ENCODE results near the gene CUBN.

CUBN gene

DNA sequence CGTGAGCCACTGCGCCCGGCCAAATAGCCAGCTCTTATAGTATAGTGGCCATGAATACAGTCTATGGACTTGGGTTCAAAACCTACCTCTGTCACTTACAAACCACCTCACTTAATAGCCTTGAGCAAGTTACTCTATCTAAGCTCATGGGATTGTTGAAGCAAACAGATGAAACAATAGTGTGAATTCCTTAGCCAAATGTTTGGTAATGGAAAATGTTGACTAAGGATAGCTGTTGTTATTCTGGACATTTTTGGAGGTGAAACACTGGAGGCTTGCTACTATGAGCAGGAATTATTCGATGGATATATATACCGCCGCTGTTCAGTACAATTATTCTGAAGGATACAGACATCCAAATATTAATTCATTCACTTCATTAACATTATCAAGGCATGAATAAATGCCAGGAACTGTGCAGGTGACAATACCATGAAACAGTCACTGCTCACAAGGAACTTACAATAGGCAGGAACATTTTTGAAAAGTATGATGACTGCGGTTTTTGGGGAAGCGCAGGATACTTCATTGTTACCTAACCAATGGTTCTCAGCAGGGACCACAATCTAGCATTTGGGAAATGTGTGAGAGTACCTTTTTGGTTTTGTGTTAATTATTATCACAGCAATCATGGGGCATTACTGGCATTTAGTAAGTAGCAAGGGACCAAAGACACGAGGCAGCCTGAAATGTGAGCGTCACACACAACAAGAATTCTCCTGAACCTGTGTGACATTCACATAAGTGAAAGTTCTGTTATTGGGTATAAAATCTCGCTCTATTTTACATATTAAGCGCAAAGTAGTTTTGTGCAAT lies 55.7 kb downstream of the CUBN start:
- DNase-seq (ENCODE audit: low read depth in 2 of 2), result no peak

DNA sequence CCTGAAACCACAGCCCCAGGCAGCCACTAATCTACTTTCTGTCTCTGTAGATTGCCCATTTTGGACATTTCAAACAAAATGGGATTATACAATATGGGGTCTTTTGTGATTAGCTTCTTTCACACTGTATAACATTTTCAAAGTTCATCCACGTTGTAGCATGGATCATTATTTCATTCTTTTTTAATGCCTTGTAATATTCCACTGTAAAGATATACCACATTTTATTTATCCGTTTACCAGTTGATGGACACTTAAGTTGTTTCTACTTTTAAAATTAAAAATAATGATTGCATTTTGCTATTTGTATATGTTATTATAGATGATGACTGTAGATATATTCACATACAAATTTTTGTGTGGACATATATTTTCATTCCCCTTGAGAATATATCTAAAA lies 60.7 kb downstream of the CUBN start:
- DNase-seq (ENCODE audit: low read depth in 2 of 2), result no peak

DNA sequence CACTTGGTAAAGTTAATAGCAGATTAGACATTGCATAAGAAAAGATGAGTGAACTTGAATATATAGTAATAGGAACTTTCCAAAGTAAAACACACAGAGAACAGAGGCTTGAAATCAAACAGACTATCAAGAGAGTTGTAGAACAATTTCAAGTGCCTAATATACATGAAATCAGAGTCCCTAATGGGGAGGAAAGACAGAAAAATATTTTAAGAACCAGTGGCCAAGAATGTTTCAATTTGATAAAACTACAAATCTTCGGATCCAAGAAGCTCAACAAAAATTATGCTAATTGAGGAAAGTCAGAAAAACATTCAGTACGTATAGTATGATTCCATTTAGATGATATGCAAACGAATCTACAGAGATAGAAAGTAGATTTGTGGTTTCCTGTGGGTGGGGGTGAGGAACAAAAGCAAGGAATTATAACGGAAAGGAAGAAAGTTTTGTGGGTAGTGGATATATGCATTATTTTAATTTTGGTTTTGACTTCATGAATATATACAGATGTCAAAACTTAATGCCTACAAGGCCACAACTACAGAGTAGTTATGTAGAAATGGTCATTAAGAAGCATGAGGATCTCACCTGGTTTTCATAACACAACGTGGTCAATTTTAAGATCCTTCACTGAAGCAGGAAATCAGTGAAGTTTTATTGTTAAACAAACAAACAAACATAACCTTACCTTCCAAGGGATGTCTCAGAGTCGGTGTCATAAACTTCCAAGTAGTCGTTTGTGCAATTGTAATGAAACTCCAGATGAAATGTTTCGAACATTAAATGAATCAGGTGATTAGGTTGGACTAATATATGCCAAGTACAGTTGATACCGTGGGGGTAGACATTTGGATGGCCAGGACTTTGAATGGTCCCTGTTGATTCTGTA lies 62.0 kb downstream of the CUBN start:
- peak in 1 of 2 experiments; percentile 44 for DNase-seq (ENCODE audit: low read depth in 2 of 2)

DNA sequence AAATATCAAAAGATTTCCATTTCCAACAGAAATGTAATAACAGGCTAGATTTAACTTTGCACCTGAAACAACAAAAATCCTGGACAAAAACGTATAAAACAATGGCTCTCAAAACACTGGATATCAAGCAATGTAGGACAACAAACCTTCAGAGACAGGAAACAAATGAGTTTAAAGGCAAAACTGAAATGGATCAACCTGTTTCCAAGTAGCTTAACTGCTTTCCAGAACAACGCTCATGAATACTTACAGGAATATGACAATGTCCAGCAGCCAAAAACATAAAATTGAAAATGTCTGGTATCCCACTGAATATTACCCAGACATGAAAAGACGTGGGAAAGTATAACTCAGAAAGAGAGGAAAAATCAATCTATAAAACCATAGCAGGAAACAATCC lies 62.8 kb downstream of the CUBN start:
- no peak for DNase-seq (ENCODE audit: low read depth in 2 of 2)

DNA sequence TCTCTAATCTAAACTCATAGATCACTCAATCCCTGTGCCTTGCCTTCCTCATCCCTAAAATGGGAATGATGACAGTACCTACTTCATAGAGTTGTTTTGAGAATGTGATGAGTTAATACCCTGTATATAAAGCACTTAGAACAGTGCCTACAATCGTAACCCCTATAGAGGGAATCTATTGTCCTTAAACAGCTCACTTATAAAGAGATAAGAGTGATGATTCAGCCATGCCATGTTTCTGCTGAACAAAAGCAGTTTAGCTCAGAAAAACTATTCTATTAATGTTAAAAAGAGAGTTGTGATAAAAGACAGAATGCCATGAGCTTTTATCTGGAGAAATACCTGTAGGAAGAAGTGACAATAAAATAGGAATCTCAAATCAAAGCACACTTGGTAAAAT lies 63.6 kb downstream of the CUBN start:
- DNase-seq (ENCODE audit: low read depth in 2 of 2), result no peak

DNA sequence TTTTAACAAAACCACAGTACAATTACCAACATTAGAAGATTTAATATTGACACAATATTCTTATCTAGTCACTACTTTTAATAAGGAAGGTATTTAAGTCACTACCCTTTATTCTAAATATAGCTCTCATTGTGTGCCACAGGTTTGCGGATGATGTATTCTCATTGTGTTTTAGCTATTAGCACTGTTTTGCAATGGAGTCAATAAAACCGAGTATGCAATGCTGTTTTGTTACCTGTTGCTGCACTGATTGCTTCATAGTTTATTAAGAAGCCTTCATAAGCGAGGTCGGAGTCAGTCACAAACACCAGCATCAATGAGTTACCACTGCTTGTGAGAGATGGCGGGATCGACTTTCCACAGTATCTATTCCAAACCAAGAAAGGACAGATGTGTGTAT lies 64.3 kb downstream of the CUBN start:
- no peak for DNase-seq (ENCODE audit: low read depth in 2 of 2)

DNA sequence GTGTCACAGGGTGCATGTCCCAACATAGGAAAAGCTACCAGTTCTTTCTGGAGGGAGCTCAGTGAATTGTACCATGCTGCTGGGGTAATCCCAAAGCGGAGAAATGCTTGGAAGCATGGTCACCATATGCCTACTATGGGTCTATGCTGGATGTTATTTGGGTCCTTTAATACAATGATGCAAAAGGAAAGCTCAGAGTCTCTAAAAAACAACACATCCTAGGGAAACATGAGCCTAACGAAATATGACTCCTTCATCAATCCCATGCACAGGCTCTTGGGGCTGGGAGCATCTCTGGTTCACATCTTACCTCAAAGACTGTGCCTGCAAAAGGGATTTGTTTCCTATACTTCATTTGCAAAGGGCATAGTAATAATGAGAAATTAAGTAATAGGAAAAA lies 65.2 kb downstream of the CUBN start:
- no peak for DNase-seq (ENCODE audit: low read depth in 2 of 2)

DNA sequence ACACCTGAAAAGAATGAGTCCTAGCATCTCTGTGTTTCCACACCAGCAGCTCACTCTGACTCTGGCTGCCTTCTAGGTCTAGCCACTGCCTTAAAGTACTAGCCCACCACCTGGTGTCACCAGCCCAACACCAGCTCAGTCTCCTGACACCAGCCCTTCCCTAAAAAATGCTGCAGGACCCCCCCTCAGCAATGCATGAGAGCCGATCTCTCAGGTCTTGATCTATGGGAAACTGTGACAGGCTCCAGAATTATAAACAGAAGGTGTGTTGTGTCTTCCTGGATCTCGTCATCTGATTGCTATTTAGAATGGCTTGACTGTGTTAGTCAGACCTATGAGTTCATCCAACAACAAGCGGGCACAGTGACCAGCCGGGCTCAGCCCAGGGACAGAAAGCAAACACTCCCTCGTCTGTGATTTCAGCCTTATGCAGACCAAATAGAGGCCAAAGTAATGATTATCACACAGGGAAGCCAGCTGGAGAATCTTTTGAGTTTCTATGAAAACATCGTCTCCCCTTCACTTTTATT lies 66.6 kb downstream of the CUBN start:
- DNase-seq (ENCODE audit: low read depth in 2 of 2), result no peak

DNA sequence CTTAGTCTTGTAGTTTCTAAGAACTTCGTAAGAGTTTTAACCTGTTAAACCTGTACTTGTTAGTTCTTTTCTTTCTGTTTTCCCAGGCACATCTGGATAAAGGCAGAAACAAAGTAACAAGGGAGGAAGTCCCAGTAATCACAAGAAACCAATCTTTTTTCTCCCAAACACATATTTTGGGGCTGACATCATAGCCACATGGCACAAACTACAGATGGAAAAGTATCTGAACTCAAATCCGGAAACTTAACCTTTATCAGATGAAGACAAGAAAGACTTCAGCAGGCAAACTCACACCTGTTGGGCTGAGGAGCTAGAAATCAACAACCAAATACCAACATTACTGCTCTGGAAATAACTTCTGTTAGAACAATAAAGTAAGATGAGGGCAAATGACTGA lies 67.1 kb downstream of the CUBN start:
- DNase-seq (ENCODE audit: low read depth in 2 of 2), result peak; percentile 75 to 80

DNA sequence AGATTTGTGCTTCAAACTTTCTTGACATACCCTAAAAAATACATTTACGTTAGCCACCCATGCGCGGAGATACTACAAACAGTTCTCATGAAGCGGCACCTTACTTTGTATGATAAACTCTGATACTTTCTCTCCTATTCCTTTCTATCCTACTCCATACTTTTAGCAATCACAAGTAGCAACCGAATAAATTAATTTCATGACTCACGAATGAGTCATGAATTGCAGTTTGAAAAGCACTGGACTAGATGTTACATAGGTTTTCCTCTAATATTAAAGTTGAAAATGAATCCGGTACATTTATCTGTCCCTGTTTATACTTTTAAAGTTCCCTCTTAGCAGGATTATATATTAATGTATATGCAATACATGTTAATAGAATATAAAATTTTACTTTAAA lies 67.6 kb downstream of the CUBN start:
- DNase-seq (ENCODE audit: low read depth in 2 of 2), result peak; percentile 68 to 73

DNA sequence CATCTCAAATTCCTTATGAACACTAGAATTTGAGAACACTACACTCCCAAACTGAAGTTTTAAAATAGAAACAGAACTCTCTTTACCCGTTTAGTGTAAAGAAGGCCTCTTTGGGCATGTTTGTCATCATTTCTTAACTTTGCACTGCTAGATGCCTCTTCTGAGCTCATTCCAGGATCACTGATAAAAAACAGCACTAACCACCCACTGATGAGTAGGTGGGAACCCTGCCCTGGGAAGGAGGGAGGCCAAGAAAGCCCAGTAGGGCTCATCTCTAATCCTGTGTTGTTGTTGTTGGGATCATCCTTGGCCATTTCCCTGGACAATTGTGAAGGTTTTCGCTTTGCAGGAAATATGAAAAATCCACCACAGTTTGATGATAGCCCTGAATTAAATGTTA lies 68.2 kb downstream of the CUBN start:
- DNase-seq (ENCODE audit: low read depth in 2 of 2), result no peak

DNA sequence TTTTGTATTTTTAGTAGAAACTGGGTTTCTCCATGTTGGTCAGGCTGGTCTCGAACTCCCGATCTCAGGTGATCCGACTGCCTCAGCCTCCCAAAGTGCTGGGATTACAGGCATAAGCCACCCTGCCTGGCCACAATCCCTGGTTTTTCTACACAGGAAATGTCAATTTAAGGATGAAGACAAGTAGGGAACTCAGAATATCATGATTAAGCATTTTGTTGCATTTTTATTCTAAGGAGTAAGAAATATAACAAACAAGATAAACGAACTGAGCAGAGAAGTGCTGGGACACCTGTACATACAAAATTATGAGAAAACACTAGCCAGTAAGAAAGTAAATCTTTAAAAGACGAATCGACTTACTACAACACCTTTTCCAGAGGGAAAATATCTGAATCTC lies 69.3 kb downstream of the CUBN start:
- no peak for DNase-seq (ENCODE audit: low read depth in 2 of 2)

DNA sequence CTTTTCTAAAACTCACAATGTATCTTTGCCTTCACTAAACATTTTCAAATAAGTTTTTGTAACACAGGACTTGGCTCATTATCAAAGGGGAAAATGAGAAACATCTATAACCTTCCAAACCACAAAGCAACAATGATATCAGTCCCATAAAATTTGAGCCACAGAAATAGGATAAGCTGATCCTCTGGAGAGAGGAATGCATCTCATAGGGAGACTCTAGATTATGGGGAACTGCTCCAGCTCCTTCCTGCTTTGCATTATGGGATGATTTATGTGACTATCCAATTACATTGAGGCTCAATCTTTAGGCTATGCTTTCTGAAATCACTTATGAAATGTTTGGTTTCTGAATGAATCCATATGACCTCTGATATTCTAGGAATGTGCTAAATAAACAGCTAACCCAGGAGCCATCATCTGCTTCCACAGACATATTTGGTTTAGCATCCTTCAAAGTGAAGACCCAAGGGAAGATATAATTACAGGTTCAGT lies 70.4 kb downstream of the CUBN start:
- peak; percentile 99 for DNase-seq (ENCODE audit: low read depth in 2 of 2)

DNA sequence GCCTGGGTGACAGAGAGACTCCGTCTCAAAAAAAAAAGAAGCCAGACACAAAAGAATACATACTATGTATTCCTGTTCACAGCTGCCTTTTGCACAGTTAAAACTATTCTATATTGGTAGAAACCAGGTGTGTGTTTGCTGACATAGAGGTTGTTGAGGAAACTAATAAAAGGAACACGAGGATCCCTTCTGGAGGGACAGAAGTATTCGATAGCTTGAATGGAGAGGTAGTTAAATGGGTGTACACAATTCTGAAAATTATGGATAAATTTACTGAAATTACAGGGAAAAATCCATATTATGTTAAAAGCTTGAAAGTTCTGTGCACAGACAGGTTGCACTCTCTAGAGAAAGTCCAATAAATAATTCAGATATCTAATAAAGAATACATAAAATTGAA lies 71.5 kb downstream of the CUBN start:
- no peak for DNase-seq (ENCODE audit: low read depth in 2 of 2)

DNA sequence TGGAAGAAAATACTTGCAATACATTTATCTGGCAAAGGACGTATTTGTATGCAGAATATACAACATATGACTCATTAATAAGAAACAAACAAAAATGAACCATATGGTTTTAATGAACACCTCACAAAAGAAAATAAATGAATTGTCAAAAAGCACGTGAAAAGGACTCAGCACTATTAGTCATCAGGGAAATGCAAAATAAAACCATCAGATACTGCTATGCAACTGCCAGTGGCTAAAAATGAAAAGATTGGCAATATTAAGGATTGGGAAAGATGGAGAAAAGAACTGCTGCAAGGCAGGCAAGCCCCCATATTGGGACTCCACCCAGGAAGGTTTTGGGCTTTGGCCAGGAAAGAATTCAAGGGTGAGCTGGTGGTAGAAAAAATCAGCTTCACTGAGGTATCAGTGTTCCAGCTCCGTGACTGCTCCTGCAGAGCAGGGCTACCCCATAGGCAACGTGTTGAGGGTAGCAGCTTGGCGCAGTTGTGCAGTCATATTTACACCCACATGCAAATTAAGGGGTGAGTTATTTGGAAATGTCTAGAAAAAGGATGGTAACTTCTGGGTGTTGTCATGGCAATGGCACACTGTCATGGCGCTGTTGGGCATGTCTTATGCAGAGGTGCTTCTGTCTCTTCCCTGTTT lies 72.7 kb downstream of the CUBN start:
- DNase-seq (ENCODE audit: low read depth in 2 of 2), result peak; percentile 82 to 85

DNA sequence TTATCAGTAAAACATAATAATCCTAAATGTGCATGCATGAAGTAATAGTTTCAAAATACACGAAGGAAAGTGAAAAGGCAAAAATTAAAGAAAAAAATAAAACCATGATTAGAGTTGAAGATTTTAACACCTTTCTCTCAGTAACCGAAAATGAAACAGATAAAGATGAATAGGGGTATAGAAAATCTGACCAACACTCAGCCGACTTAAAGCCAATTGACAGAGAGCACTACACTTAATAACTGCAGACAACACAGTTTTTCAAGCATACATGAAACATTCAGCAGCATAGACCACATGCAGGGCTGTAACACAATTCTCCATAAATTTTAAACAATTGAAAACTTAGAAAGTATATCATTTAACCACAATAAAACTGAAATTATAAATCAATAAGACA lies 76.1 kb downstream of the CUBN start:
- DNase-seq (ENCODE audit: low read depth in 2 of 2), result no peak

DNA sequence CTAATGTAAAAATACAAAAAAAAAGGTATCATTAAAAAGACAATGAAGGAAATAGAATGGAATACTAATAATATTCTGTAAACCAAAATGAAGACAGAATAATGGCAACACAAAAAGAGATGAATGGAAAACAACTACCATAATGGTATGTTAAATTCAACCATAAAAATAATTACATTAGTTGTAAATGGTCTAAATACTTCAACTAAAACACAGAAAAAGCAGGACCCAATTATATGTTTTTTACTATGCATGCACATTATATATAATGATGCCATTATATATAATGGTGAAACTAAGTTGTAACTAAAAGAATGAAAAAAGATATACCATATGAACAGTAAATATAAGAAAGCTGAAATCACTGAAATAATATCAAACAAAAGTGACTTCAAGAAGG lies 76.5 kb downstream of the CUBN start:
- DNase-seq (ENCODE audit: low read depth in 2 of 2), result no peak

DNA sequence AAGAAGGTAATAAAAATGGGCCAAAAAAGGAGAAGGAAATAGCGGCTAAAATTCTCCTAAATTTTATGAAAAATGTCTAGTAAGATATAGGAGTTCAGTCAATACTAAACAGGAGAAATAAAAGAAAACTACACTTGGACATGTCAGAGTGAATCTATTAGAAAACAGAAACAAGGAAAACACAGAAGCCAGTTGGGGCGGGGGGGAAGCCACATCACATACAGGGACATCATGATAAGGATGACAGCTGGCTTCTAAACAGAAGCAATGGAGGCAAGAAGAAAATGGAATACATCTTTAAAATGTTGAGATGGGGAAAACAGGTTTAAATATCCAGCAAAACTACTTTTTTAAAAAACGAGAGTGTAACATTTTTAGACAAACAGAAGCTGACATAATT lies 77.8 kb downstream of the CUBN start:
- DNase-seq (ENCODE audit: low read depth in 2 of 2), result no peak

DNA sequence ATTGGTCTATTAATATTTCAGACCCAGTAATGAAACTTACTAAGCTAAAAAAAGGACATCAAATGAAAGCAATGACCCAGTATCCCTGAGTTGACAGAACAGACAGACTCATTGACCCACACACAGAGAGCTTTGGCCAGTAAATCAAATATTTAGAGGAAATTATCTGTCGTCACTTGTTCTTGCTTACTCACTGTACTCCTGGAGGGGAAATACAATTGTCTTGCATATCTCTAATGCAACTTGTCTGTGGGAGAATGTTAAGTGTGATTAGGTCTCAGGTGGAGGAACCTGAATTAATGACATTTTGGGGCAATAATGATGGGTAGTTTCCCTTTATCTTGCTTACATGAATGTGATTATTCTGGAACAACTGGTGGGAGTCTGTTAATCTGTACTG lies 80.4 kb downstream of the CUBN start:
- no peak for DNase-seq (ENCODE audit: low read depth in 2 of 2)

DNA sequence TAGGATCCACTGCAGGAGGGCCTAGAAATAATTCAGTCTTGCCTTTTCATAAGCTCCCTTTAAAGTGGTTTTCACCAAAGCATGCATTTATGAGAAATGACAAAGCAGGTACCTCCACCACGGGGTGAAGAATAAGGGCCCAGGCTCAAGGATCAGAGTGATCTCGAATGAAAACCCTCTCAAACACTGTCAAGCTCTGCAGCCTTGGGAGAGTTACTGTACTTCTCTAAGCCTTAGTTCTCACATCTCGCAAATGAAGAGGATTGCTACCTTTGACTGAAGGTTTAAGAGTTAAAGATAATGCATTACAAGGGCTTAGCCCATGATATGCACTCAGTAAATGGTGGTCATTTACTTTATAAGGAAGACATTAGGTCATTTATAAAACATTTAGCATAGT lies 81.7 kb downstream of the CUBN start:
- DNase-seq (ENCODE audit: low read depth in 2 of 2), result no peak

DNA sequence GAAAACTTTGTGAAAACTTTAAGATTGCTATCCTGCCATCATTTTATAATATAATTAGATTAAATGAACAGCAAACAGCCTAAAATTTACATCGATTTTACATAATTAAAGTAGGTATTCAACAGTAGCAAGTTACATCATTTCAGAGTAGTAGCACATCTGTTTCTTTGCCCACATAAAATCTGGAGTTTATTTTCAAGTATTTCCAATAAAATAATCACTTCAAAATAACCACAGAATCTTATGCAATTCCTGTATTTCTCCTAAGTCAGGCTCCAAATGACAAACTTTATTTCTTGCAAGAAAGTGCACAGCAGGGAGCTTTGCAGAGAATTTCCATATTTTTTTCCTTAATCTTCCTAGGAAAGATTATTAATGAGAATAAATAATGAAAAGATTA lies 82.6 kb downstream of the CUBN start:
- DNase-seq (ENCODE audit: low read depth in 2 of 2), result no peak

DNA sequence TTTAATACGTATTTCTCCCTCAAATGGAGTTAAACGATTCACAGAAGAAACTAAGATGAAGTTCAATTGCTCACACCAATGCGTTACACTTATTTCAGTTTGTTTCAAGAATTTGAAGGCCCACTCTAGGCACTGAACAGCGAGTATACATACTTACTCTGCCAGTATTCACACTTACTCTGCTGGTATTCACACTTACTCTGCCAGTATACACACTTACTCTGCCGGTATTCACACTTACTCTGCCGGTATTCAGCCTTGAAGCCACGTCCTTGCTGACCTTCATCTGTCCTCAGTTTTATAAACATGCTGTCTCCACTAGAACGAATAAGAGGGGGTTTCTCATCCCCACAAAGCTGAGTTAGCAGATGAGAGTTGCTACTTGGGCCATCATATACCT lies 86.0 kb downstream of the CUBN start:
- DNase-seq (ENCODE audit: low read depth in 2 of 2), result no peak

Measured in fibroblast of skin of left quadriceps (primary cell).